Measurements from ENCODE around the gene EHBP1.

The EHBP1 gene

DNA sequence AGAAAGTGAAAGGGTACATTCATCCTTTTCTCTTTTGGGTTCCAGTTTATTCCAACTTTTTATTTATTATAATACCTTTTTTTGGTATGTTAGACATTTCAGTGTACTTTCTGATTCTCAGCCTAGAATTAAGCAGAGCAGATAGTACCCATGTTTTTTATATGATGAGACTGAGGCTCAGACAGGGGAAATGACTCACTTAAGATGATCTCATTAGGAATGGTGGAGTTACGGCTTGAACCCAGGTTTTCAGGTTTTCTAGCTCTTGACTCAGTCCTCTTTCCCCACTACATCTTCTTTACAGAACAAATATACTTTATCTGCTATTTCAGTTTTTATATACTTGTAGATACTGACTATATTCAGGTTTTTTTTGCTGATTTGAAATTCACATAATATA is 293.4 kb downstream of the EHBP1 start:
- H3K4me3 ChIP-seq (replicated peaks in 1 of 2; ENCODE audit: low read depth in 2 of 2, low read length in 2 of 2): no peak overlapping the region
- TF ChIP-seq, protein P1, sequence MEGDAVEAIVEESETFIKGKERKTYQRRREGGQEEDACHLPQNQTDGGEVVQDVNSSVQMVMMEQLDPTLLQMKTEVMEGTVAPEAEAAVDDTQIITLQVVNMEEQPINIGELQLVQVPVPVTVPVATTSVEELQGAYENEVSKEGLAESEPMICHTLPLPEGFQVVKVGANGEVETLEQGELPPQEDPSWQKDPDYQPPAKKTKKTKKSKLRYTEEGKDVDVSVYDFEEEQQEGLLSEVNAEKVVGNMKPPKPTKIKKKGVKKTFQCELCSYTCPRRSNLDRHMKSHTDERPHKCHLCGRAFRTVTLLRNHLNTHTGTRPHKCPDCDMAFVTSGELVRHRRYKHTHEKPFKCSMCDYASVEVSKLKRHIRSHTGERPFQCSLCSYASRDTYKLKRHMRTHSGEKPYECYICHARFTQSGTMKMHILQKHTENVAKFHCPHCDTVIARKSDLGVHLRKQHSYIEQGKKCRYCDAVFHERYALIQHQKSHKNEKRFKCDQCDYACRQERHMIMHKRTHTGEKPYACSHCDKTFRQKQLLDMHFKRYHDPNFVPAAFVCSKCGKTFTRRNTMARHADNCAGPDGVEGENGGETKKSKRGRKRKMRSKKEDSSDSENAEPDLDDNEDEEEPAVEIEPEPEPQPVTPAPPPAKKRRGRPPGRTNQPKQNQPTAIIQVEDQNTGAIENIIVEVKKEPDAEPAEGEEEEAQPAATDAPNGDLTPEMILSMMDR (IDR thresholded peaks at IDR 0.05; ENCODE audit: low read depth, low read length): no peak
- peak in 1 of 2 donors; percentile 69 for DNase-seq (ENCODE audit: low read depth in 2 of 2)

DNA sequence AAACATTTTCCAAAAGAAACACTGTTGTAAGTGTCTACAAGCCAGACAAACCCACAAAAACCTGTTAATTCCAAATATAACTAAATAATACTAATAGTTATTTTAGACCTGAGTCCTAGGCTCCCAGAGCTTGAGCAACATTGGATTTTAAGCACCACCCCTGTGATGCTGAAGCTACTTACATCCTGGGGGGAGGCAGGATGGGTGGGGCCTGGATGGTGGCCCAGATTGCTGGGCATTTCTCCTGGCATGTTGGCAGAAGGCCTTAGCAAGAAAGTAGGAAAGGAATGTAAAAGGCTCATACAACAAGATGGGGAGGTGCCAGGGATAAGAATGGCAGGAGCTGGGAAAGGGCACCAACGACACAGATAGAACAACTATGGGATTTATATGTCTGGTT is 294.4 kb downstream of the EHBP1 start:
- TF ChIP-seq, protein P1 (IDR thresholded peaks at IDR 0.05; ENCODE audit: low read depth, low read length): no peak
- DNase-seq (ENCODE audit: low read depth in 2 of 2): peak; percentile 56 to 78
- H3K4me3 ChIP-seq (replicated peaks in 1 of 2; ENCODE audit: low read depth in 2 of 2, low read length in 2 of 2): no peak overlapping the region

DNA sequence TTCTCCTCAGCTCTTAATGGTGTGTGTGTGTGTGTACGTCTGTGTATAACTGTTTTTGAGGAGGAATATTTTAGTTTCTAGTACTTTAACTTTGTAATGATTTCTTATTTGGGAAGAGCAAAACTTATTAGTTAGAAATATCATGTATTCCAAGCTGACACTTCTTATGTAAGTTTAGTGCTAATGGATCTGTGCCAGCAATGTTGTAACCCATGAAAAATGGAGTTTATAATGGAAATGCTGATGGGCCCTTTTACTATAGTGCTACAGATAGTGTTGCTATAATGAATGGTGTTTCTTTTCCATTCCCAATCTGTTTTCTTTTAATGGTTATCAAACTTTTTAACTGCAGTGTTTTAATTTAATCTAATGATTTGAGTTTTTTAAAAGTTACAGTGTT is 295.3 kb downstream of the EHBP1 start:
- peak; percentile 56 to 64 for DNase-seq (ENCODE audit: low read depth in 2 of 2)

DNA sequence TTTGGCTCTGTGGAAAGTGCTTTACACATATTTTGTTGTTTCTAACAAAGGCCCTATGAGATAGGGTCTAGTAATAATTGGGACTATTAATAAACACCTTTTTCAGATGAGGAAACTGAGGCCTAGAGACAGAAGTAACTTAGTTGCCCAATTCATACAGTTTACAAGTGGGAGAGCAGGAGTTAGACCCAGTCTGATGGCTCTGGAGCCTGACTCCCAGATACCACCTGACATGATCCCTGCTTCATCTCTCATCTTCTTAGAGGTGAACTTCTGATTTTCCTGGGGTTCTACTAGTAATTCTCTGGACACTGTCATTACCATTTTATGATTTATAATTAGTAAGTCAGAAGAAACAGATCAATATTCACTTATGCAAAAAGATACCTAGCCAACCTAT is 296.1 kb downstream of the EHBP1 start:
- H3K4me3 ChIP-seq (replicated peaks in 1 of 2; ENCODE audit: low read depth in 2 of 2, low read length in 2 of 2): no peak overlapping the region
- no peak for DNase-seq (ENCODE audit: low read depth in 2 of 2)
- TF ChIP-seq, protein P1 (IDR thresholded peaks at IDR 0.05; ENCODE audit: low read depth, low read length): no peak

More for the DNA sequence above, 295.3 kb downstream of the EHBP1 start:
- H3K4me3 ChIP-seq (replicated peaks in 1 of 2; ENCODE audit: low read depth in 2 of 2, low read length in 2 of 2): no peak overlapping the region
- TF ChIP-seq, protein P1 (IDR thresholded peaks at IDR 0.05; ENCODE audit: low read depth, low read length): no peak

DNA sequence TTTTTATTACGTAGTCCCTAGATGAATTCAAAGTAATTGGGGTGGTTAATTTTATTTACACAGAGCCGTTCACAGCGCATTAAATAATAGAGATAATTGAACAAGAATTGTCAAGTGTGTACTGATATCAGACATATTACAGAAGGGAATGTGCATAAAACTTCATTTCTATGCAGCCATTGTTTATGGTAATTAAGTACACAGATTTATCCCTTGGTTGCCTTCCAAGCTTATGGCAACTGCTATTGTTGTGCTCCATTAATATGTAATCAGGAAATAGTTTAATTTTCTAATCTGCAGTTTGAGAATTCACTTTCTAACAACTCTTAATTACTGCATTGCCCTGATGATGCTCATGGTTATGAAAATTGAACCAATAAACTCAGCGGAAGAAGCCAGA is 297.8 kb downstream of the EHBP1 start:
- no peak overlapping the region for H3K4me3 ChIP-seq (replicated peaks in 1 of 2; ENCODE audit: low read depth in 2 of 2, low read length in 2 of 2)
- no peak for DNase-seq (ENCODE audit: low read depth in 2 of 2)
- TF ChIP-seq, protein P1 (IDR thresholded peaks at IDR 0.05; ENCODE audit: low read depth, low read length): no peak

DNA sequence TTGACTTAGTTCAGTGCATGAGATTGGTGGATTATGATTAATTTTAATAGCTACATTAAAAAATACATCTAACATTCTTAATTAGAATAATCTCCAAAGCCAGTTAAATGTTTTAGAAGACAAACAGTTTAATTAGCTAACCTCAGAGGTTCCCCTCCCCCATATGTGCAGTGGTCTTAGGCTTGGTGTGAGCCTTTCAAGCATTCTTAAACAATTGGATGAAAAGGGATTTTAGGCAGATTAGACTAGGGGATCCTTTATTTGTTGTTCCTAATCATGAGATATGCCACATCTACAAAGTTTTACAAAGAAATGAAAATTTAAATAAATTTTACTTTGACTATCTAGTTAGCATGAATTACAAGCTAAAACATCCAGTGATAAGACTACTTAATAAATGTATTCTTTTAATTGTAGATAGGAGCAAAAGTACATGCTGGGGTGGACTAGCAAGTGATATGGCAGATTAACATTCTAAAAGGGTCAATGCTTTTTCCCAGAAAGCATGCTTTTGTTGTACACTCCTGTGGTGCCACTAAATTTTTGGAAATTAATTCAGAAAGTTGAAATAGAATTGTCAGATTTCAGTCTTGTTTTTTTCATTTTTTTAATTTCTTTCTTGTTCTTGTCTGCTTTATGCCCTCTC is 302.4 kb downstream of the EHBP1 start:
- TF ChIP-seq, protein P1 (IDR thresholded peaks at IDR 0.05; ENCODE audit: low read depth, low read length): no peak
- DNase-seq (ENCODE audit: low read depth in 2 of 2): no peak
- no peak overlapping the region for H3K4me3 ChIP-seq (replicated peaks in 1 of 2; ENCODE audit: low read depth in 2 of 2, low read length in 2 of 2)

DNA sequence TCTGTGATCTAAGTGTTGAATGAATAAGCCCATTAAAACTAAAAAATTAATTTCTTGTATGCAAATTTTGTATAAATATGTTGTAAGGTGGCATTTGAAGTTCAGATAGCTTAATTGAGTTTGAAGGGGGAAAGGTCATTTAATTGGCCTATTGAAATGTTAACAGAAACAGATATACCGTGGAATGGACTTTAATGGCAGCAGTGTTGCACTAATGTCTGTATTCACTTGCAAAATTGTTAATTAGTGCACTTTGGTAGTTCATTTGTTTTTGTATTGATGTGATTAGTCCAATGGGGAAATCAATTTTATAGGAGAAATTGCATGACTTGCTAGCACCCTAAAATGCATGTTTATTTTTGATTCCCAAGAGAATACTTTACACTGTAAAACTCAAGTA is 303.3 kb downstream of the EHBP1 start:
- TF ChIP-seq, protein P1 (IDR thresholded peaks at IDR 0.05; ENCODE audit: low read depth, low read length): no peak
- H3K4me3 ChIP-seq (replicated peaks in 1 of 2; ENCODE audit: low read depth in 2 of 2, low read length in 2 of 2): no peak overlapping the region
- DNase-seq (ENCODE audit: low read depth in 2 of 2): no peak

Data from cardiac fibroblast (primary cell).